HepG2 (cell line): ENCODE data around the gene WAS. TPM values are rescaled to one million over a fixed set of nuclear protein-coding genes. Genes with fewer than 3 reads are reported as not detected.

Experiments
- ATAC-seq: fragments of 200-7000 bp; cut with Tn5 transposase; 3 replicates; pipeline ENCODE4 v1.9.1; 2020; ENCODE audit warnings: mild to moderate bottlenecking, moderate library complexity
- BruUV-seq: library from RNA; stranded (reverse); fragments of 400-500 nt; replicated peaks from 2 replicates; lab custom pipeline; 2021; lab: Mats Ljungman, UMichigan
- CTCF ChIA-PET: fragments of 300-600 bp; formaldehyde crosslinking; extraction: SDS; loops from one replicate; lab custom pipeline; 2021; ENCODE audit warnings: low total read pairs, inconsistent platforms, low intra/inter-chr PET ratio; lab: Yijun Ruan, JAX
- POLR2A ChIA-PET: fragments of 350-600 bp; sonication (Branson Sonifier 250); formaldehyde crosslinking; loops from one replicate; lab custom pipeline; 2020; ENCODE audit warnings: antibody characterized with exemption, inconsistent platforms; lab: Yijun Ruan, JAX
- DNase-seq: peaks from one replicate; pipeline ENCODE4 v3.0.0-alpha.2; 2015; ENCODE audit warnings: low spot score
- FAIRE-seq: peaks from 3 replicates; lab custom pipeline; 2011; peaks lifted over from hg19 to GRCh38; lab: Jason Lieb, UNC
- H2AFZ ChIP-seq: one replicate; pipeline ENCODE4 v1.6.1; 2011; ENCODE audit warnings: low read length, inconsistent platforms
- H3K27ac ChIP-seq: fragments of 300-600 bp; 3 replicates; pipeline ENCODE4 v1.8.0; 2011; ENCODE audit warnings: mixed run types, mild to moderate bottlenecking, mixed read lengths, low read length, inconsistent platforms; ENCODE audit not compliant: insufficient read depth; ENCODE audit errors: extremely low read length
- H3K27me3 ChIP-seq, 2 experiments: fragments of 200-600 bp in 1 of 2; 2 replicates in 1 of 2; 3 replicates in 1 of 2; pipeline versions ENCODE4 v1.6.0 to v1.8.0; 2011; ENCODE audit warnings: low read length in 2 of 2, mild to moderate bottlenecking in 2 of 2, moderate library complexity in 2 of 2, inconsistent platforms in 1 of 2; ENCODE audit not compliant: insufficient read depth in 2 of 2, control insufficient read depth in 1 of 2
- H3K36me3 ChIP-seq, 2 experiments: fragments of 200-600 bp in 1 of 2; replicated peaks in 1 of 2; 2 replicates in 1 of 2; 3 replicates in 1 of 2; pipeline versions ENCODE4 v1.5.1 to v1.8.0; 2011; ENCODE audit warnings: low read length in 2 of 2, inconsistent platforms in 1 of 2; ENCODE audit not compliant: insufficient read depth in 2 of 2, control insufficient read depth in 1 of 2
- H3K4me1 ChIP-seq: 2 replicates; pipeline ENCODE4 v1.5.1; 2012; ENCODE audit warnings: low read length, inconsistent platforms; ENCODE audit not compliant: insufficient read depth
- H3K4me2 ChIP-seq: 2 replicates; pipeline ENCODE4 v1.6.0; 2011; ENCODE audit warnings: low read depth, low read length, inconsistent platforms
- H3K4me3 ChIP-seq, 3 experiments: fragments of 200-600 bp in 1 of 3; sonication (generic), shearing (Covaris generic) in 1 of 3; replicated peaks in 1 of 3; 2 replicates each; pipeline ENCODE4 v1.5.1; 2011 to 2016; ENCODE audit warnings: low read length in 3 of 3, inconsistent platforms in 2 of 3, low read depth in 2 of 3, mild to moderate bottlenecking in 2 of 3, control low read depth in 1 of 3, mixed read lengths in 1 of 3; ENCODE audit not compliant: insufficient read depth in 1 of 3
- H3K79me2 ChIP-seq: one replicate; pipeline ENCODE4 v1.6.1; 2011; ENCODE audit warnings: low read length, inconsistent platforms; ENCODE audit not compliant: insufficient read depth
- H3K9ac ChIP-seq: 2 replicates; pipeline ENCODE4 v1.6.0; 2011; ENCODE audit warnings: mild to moderate bottlenecking, low read depth, low read length, inconsistent platforms; ENCODE audit not compliant: insufficient read depth
- H3K9me3 ChIP-seq: 2 replicates; pipeline ENCODE4 v1.5.1; 2012; ENCODE audit warnings: mild to moderate bottlenecking, low read length
- H4K20me1 ChIP-seq: 2 replicates; pipeline ENCODE4 v1.6.0; 2011; ENCODE audit warnings: inconsistent platforms, mild to moderate bottlenecking, low read length, moderate library complexity; ENCODE audit not compliant: insufficient read depth
- CTCF ChIP-seq: sonication (generic); formaldehyde crosslinking; IDR thresholded peaks from 2 replicates; pipeline ENCODE4 v1.5.0; 2020; ENCODE audit warnings: mild to moderate bottlenecking, missing genetic modification reagents, moderate library complexity
- DRAP1 ChIP-seq: IDR thresholded peaks from 2 replicates; pipeline ENCODE4 v1.6.1; 2016; ENCODE audit warnings: missing genetic modification reagents, missing compliant biosample characterization
- HOXA5 ChIP-seq: sonication (generic); formaldehyde crosslinking; IDR thresholded peaks from 2 replicates; pipeline ENCODE4 v1.4.0; 2020; ENCODE audit warnings: missing genetic modification reagents
- JUND ChIP-seq: sonication (generic); formaldehyde crosslinking; IDR thresholded peaks from 2 replicates; pipeline ENCODE4 v1.8.0; 2022; ENCODE audit warnings: mild to moderate bottlenecking, missing genetic modification reagents
- MATR3 ChIP-seq: sonication (generic); formaldehyde crosslinking; IDR thresholded peaks from 2 replicates; pipeline ENCODE4 v1.4.0; 2020; ENCODE audit warnings: missing genetic modification reagents
- MBNL3 ChIP-seq: fragments of 250-450 bp; sonication (Bioruptor Pico); conservative IDR thresholded peaks from 2 replicates; pipeline ENCODE4 v1.8.0; 2022; ENCODE audit warnings: mild to moderate bottlenecking, inconsistent platforms
- RXRB ChIP-seq: IDR thresholded peaks from 2 replicates; pipeline ENCODE4 v1.6.1; 2016; ENCODE audit warnings: borderline replicate concordance, missing genetic modification reagents, missing compliant biosample characterization
- ZFYVE20 ChIP-seq: sonication (generic); formaldehyde crosslinking; IDR thresholded peaks from 2 replicates; pipeline ENCODE4 v1.8.0; 2023; ENCODE audit warnings: low read depth, mild to moderate bottlenecking, moderate library complexity, missing genetic modification reagents, borderline replicate concordance
- ZMYM2 ChIP-seq: sonication (generic); formaldehyde crosslinking; IDR thresholded peaks from 2 replicates; pipeline ENCODE4 v1.8.0; 2022; ENCODE audit warnings: mild to moderate bottlenecking, missing genetic modification reagents
- ZNF274 ChIP-seq: sonication (generic); formaldehyde crosslinking; IDR thresholded peaks from 2 replicates; pipeline ENCODE4 v1.5.1; 2020; ENCODE audit warnings: mild to moderate bottlenecking, missing genetic modification reagents
- ZNF367 ChIP-seq: sonication (generic); formaldehyde crosslinking; IDR thresholded peaks from 2 replicates; pipeline ENCODE4 v1.4.0; 2020; ENCODE audit warnings: missing genetic modification reagents, borderline replicate concordance
- ZNF530 ChIP-seq: sonication (generic); formaldehyde crosslinking; IDR thresholded peaks from 2 replicates; pipeline ENCODE4 v1.5.0; 2020; ENCODE audit warnings: low read depth, mild to moderate bottlenecking, missing genetic modification reagents
- ZNF563 ChIP-seq: sonication (generic); formaldehyde crosslinking; IDR thresholded peaks from 2 replicates; pipeline ENCODE4 v1.8.0; 2022; ENCODE audit warnings: mild to moderate bottlenecking, moderate library complexity, missing genetic modification reagents
- ZNF580 ChIP-seq: IDR thresholded peaks from 2 replicates; pipeline ENCODE4 v1.6.1; 2016; ENCODE audit warnings: low read depth, borderline replicate concordance
- ZNF839 ChIP-seq: sonication (generic); formaldehyde crosslinking; IDR thresholded peaks from 2 replicates; pipeline ENCODE4 v1.4.0; 2020; ENCODE audit warnings: missing genetic modification reagents, mild to moderate bottlenecking, borderline replicate concordance
- WGBS: methylation state at CpG from one replicate; pipeline ENCODE4 v1.1.6; 2017; ENCODE audit warnings: low lambda C conversion rate; 5-methylcytosine and 5-hydroxymethylcytosine counted together
- in situ Hi-C: cut with HindIII; loops from 2 replicates; pipeline ENCODE4 v1.10.0; 2017; ENCODE audit warnings: low pct_unique_long_range_greater_than_20kb; ENCODE audit not compliant: extremely low pct_ligation_motif_present
- intact Hi-C: fragments of 100-400 bp; cut with micrococcal nuclease; formaldehyde crosslinking; loops from one replicate; pipeline ENCODE4 v1.10.0; 2022; ENCODE audit not compliant: unreplicated experiment
- polyA plus RNA-seq, 8 experiments: library from polyadenylated mRNA; depleted of rRNA in 3 of 8; stranded (reverse) in 7 of 8; unstranded in 1 of 8; fragments of >200 nt; fragmentation: Illumina TruSeq in 4 of 8; extraction: Trizol in 4 of 8; gene quantifications; 2 replicates each; pipeline versions ENCODE4 v1.2.1 to v1.2.3, GENCODE V29; 2011 to 2016; ENCODE audit warnings: low read depth in 4 of 8, missing spikeins in 1 of 8, mixed read lengths in 1 of 8; ENCODE audit not compliant: insufficient read depth in 1 of 8
- total RNA-seq, 5 experiments: library from RNA; depleted of rRNA; stranded (reverse); fragments of >200 nt; fragmentation: Illumina TruSeq; extraction: Trizol; gene quantifications; 2 replicates each; pipeline ENCODE4 v1.2.3, GENCODE V29; 2016; ENCODE audit warnings: low read depth in 1 of 5
- TF ChIP-seq, protein P1 (sequence below): sonication (generic); formaldehyde crosslinking; IDR thresholded peaks from 2 replicates; pipeline ENCODE4 v1.8.0; 2023; ENCODE audit warnings: mild to moderate bottlenecking, missing genetic modification reagents
- TF ChIP-seq, protein P2 (sequence below): sonication (generic); formaldehyde crosslinking; IDR thresholded peaks from 2 replicates; pipeline ENCODE4 v1.5.1; 2020; ENCODE audit warnings: missing genetic modification reagents, mild to moderate bottlenecking, borderline replicate concordance

WAS gene
- total and polyA plus RNA-seq, 2 of the 13 experiments (the other 11 are each of a cell fraction or from before 2014, with no cell fraction given), result 0.11 TPM; not detected in 1

DNA sequence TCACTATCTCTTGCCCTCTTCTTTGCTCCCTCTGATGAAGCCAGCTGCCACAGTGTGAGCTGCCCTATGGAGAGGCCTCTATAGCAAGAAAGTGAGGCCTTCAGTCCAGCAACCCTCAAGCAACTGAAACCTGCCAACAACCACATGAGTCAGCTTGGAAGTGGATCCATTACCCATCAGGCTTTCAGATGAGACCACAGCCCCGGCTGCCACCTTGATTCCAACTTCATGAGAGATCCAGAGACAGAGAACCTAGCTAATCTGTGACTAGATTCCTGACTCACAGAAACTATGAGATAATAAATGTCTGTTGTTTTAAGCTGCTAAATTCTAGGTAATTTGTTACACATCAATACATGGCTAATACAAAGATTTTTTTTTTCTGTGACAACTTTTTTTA, 20.4 kb upstream of the WAS start:
- Histone ChIP-seq H3K9me3 (no peaks in the 10 kb centered on the region), H3K9ac (no peak overlapping the region), H3K4me2 (no peak overlapping the region), H3K79me2 (no peaks in the 10 kb centered on the region), H4K20me1 (no peaks in the 10 kb centered on the region), H3K36me3 (no peaks in the 10 kb centered on the region), H3K4me1 (peaks cover 9% of the 10 kb centered on the region), H3K4me3 (no peak overlapping the region), H2AFZ (no peak overlapping the region), H3K27ac (no peak overlapping the region), H3K27me3 (no peaks in the 10 kb centered on the region)
- ChIA-PET CTCF (no interaction called here), POLR2A (interaction anchor here (1.1 kb wide), 1 partner anchor 13 kb away, joined by 4 read pairs; no protein-coding TSS in a partner anchor)
- no peak for DNase-seq
- in situ Hi-C loops, result no loop called here
- TF ChIP-seq JUND (no peak), ZNF530 (CRISPR knock-in tag) (no peak), ZNF580 (CRISPR knock-in tag) (no peak), ZNF563 (no peak), ZNF274 (no peak), MBNL3 (no peak), CTCF (no peak), HOXA5 (CRISPR knock-in tag) (no peak), MATR3 (CRISPR knock-in tag) (no peak), ZMYM2 (CRISPR knock-in tag) (no peak), DRAP1 (no peak), ZNF839 (CRISPR knock-in tag) (no peak), ZFYVE20 (CRISPR knock-in tag) (no peak), RXRB (CRISPR knock-in tag) (no peak), ZNF367 (no peak)
- TF ChIP-seq, protein P1, sequence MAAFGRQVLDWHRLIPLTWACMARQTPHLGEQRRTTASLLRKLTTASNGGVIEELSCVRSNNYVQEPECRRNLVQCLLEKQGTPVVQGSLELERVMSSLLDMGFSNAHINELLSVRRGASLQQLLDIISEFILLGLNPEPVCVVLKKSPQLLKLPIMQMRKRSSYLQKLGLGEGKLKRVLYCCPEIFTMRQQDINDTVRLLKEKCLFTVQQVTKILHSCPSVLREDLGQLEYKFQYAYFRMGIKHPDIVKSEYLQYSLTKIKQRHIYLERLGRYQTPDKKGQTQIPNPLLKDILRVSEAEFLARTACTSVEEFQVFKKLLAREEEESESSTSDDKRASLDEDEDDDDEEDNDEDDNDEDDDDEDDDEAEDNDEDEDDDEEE (CRISPR knock-in tag), result no peak
- TF ChIP-seq, protein P2, sequence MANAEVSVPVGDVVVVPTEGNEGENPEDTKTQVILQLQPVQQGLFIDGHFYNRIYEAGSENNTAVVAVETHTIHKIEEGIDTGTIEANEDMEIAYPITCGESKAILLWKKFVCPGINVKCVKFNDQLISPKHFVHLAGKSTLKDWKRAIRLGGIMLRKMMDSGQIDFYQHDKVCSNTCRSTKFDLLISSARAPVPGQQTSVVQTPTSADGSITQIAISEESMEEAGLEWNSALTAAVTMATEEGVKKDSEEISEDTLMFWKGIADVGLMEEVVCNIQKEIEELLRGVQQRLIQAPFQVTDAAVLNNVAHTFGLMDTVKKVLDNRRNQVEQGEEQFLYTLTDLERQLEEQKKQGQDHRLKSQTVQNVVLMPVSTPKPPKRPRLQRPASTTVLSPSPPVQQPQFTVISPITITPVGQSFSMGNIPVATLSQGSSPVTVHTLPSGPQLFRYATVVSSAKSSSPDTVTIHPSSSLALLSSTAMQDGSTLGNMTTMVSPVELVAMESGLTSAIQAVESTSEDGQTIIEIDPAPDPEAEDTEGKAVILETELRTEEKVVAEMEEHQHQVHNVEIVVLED (CRISPR knock-in tag), result no peak
- BruUV-seq, result no TSS peak
- FAIRE-seq, result no peak
- no peak for ATAC-seq
- 0% methylated on average over 1 of the region's 1 CpG for WGBS
- intact Hi-C loops, result no loop called here
